RPMI8226 (cell line): Measurements from ENCODE around the gene MIS18BP1.
"Not testable (repeated sequence)": the region's sequence is repeated elsewhere in the genome, so short reads cannot be mapped to it uniquely, and the experiment has no call there.

ENCODE experiments used
- DNase-seq: peaks from one replicate; pipeline ENCODE4 v3.0.0-alpha.2; 2015

MIS18BP1 gene

GRCh38 chr14:45253070-45253753 is at the start of gene MIS18BP1:
TSS of gene MIS18BP1 (minus strand) at chr14:45253202. CDS start at chr14:45247286, 5,916 bp downstream.
- DNase-seq: peak; percentile 94

GRCh38 chr14:45298423-45299117 is 45.6 kb upstream of the MIS18BP1 start:
- no peak for DNase-seq

- DNase-seq: not testable (repeated sequence)
Observed at GRCh38 chr14:45294796-45295195, 41.8 kb upstream of the MIS18BP1 start.

GRCh38 chr14:45290547-45290946 is 37.5 kb upstream of the MIS18BP1 start:
- no peak for DNase-seq

GRCh38 chr14:45287610-45288009 is 34.6 kb upstream of the MIS18BP1 start:
- no peak for DNase-seq

- no peak for DNase-seq
Observed at GRCh38 chr14:45284802-45285201, 31.8 kb upstream of the MIS18BP1 start.

GRCh38 chr14:45281731-45282400 is 28.9 kb upstream of the MIS18BP1 start:
- DNase-seq: not testable (repeated sequence)

- DNase-seq: no peak
Observed at GRCh38 chr14:45271858-45272537, 19.0 kb upstream of the MIS18BP1 start.

- no peak for DNase-seq
Observed at GRCh38 chr14:45270031-45270430, 17.0 kb upstream of the MIS18BP1 start.

- no peak for DNase-seq
Observed at GRCh38 chr14:45267071-45267470, 14.1 kb upstream of the MIS18BP1 start.

GRCh38 chr14:45262637-45263036 is 9.6 kb upstream of the MIS18BP1 start:
- no peak for DNase-seq

- DNase-seq: no peak
Observed at GRCh38 chr14:45261209-45261608, 8.2 kb upstream of the MIS18BP1 start.

GRCh38 chr14:45258805-45259204 is 5.8 kb upstream of the MIS18BP1 start:
- DNase-seq: no peak

- DNase-seq: no peak
Observed at GRCh38 chr14:45258073-45258472, 5.1 kb upstream of the MIS18BP1 start.

GRCh38 chr14:45254771-45255170 is 1.8 kb upstream of the MIS18BP1 start:
- DNase-seq: no peak

- no peak for DNase-seq
Observed at GRCh38 chr14:45253754-45254310, 830 bp upstream of the MIS18BP1 start.

GRCh38 chr14:45252366-45253069 is 484 bp downstream of the MIS18BP1 start:
- DNase-seq: peak; percentile 28

- peak; percentile 71 for DNase-seq
Observed at GRCh38 chr14:45251912-45252311, 1.1 kb downstream of the MIS18BP1 start.

- no peak for DNase-seq
Observed at GRCh38 chr14:45249856-45250575, 3.0 kb downstream of the MIS18BP1 start.

- DNase-seq: no peak
Observed at GRCh38 chr14:45247427-45247826, 5.6 kb downstream of the MIS18BP1 start.

- DNase-seq: no peak
Observed at GRCh38 chr14:45246691-45247090, 6.3 kb downstream of the MIS18BP1 start.

GRCh38 chr14:45246151-45246550 is 6.9 kb downstream of the MIS18BP1 start:
- DNase-seq: no peak
